Ovary (tissue), 9 donors: Measurements from ENCODE around the gene DOCK11. TPM values are rescaled to one million over a fixed set of nuclear protein-coding genes. Genes with fewer than 3 reads are reported as not detected.

ENCODE experiments used
- DNase-seq, 5 donors: peaks; one replicate each; pipeline ENCODE4 v3.0.0-alpha.2; 2019 to 2020
- H3K27ac ChIP-seq, 2 donors: fragments of 200-600 bp; one replicate each; pipeline versions ENCODE4 v1.5.1 to v1.8.0; 2019 to 2022
- H3K27me3 ChIP-seq: fragments of 200-600 bp; one replicate; pipeline ENCODE4 v1.8.0; 2022
- H3K36me3 ChIP-seq: fragments of 200-600 bp; sonication (generic); one replicate; pipeline ENCODE4 v1.5.1; 2019
- H3K4me1 ChIP-seq: one replicate; pipeline ENCODE4 v1.8.1; 2013; ENCODE audit warnings: mild to moderate bottlenecking, moderate library complexity; ENCODE audit not compliant: insufficient read depth
- H3K4me3 ChIP-seq: fragments of 200-600 bp; sonication (generic); one replicate; pipeline ENCODE4 v1.5.1; 2017
- H3K9me3 ChIP-seq, 2 donors: fragments of 200-600 bp in 1 of 2; sonication (generic) in 1 of 2; one replicate each; pipeline versions ENCODE4 v1.5.1 to v1.8.1; 2013 to 2019; ENCODE audit warnings: mild to moderate bottlenecking in 1 of 2, moderate library complexity in 1 of 2
- EP300 ChIP-seq: sonication (generic); formaldehyde crosslinking; IDR thresholded peaks from one replicate; pipeline ENCODE4 v1.6.1; 2017; ENCODE audit warnings: antibody characterized with exemption
- POLR2A ChIP-seq: fragments of 450-650 bp; IDR thresholded peaks from one replicate; pipeline ENCODE4 v1.6.1; 2017; ENCODE audit warnings: antibody characterized with exemption, mild to moderate bottlenecking, moderate library complexity
- WGBS, 3 donors: extraction: QIAGEN DNeasy Blood & Tissue Kit in 1 of 3; methylation state at CpG; one replicate each; pipeline versions ENCODE4 v1.1.5 to v1.1.7; 2013 to 2017; 5-methylcytosine and 5-hydroxymethylcytosine counted together
- intact Hi-C, 4 donors: fragments of 100-400 bp; cut with DNase I; formaldehyde crosslinking; loops; one replicate each; pipeline versions ENCODE4 v1.11.0 to v1.15.1; 2022 to 2023
- polyA plus RNA-seq, 2 donors: library from polyadenylated mRNA; stranded (reverse); fragments of 200-250 nt in 1 of 2; fragments of 350-450 nt in 1 of 2; fragmentation: Illumina TruSeq in 1 of 2; extraction: RNeasy Lipid Tissue Mini Kit (QIAGEN cat#74804) in 1 of 2; gene quantifications; one replicate each; pipeline ENCODE4 v1.2.3, GENCODE V29; 2013 to 2014
- total RNA-seq, 7 donors: library from RNA; depleted of rRNA in 2 of 7; stranded (reverse); fragments of >200 nt in 2 of 7; fragmentation: NEBNext Ultra II Directional in 3 of 7; extraction: Animal tissue kit (Norgen Biotek cat#: 25700) in 3 of 7; gene quantifications; one replicate each; pipeline versions ENCODE4 v1.1.0 to v1.2.4, GENCODE V29; 2016 to 2023
- TF ChIP-seq, protein P1 (sequence below), 3 donors: fragments of 450-650 bp in 2 of 3; fragments of 200-600 bp in 1 of 3; IDR thresholded peaks; one replicate each; pipeline versions ENCODE4 v1.5.1 to v1.8.0; 2016 to 2022; ENCODE audit warnings: antibody characterized with exemption in 3 of 3, mild to moderate bottlenecking in 1 of 3
- donor health status: DM: no; HTN: no; CAD: no; lungs with moderate emphysema.
- donor health status: DM: no; HTN: no; CAD: no.
- donor health status: Bipolar disorder and iron deficiency.
- donor health status: DM: yes; HTN: yes; CAD: no.
- donor health status: DM: no; HTN: no; CAD: no.
- donor health status: DM: yes; HTN: yes; CAD: no.

The DOCK11 gene
- total and polyA plus RNA-seq, 9 donors, result 3.6 to 18.5 (median 6.1) TPM

DNA sequence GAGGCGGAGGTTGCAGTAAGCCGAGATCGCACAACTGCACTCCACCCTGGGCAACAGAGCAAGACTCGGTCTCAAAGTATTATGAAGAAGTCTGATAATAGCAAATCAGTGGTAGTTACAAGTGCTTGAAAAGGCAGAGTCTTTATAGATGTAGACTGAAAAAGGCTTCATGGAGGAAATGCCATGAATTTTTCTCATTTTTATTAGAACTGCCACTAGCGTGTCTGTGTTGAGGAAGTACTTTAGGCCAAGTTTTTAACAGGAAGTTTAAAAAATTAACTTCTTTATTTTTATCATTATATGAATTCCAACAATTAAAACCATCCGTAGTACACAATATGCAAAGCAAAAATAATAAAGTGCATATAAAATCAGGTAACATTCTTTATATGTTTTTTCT is 199.0 kb downstream of the DOCK11 start:
- Histone ChIP-seq H3K9me3 (no peaks in the 10 kb centered on the region), H3K27ac (no peak overlapping the region), H3K36me3 (no peaks in the 10 kb centered on the region), H3K4me1 (no peaks in the 10 kb centered on the region), H3K27me3 (no peaks in the 10 kb centered on the region), H3K4me3 (no peak overlapping the region)
- no peak for DNase-seq
- intact Hi-C loops, result no loop called here
- 58 to 62% (median 60%) methylated on average over 6 of the region's 6 CpGs for WGBS, 3 donors
- TF ChIP-seq EP300 (no peak), POLR2A (no peak)
- TF ChIP-seq, protein P1, sequence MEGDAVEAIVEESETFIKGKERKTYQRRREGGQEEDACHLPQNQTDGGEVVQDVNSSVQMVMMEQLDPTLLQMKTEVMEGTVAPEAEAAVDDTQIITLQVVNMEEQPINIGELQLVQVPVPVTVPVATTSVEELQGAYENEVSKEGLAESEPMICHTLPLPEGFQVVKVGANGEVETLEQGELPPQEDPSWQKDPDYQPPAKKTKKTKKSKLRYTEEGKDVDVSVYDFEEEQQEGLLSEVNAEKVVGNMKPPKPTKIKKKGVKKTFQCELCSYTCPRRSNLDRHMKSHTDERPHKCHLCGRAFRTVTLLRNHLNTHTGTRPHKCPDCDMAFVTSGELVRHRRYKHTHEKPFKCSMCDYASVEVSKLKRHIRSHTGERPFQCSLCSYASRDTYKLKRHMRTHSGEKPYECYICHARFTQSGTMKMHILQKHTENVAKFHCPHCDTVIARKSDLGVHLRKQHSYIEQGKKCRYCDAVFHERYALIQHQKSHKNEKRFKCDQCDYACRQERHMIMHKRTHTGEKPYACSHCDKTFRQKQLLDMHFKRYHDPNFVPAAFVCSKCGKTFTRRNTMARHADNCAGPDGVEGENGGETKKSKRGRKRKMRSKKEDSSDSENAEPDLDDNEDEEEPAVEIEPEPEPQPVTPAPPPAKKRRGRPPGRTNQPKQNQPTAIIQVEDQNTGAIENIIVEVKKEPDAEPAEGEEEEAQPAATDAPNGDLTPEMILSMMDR (IDR thresholded peaks at IDR 0.05), result no peak

DNA sequence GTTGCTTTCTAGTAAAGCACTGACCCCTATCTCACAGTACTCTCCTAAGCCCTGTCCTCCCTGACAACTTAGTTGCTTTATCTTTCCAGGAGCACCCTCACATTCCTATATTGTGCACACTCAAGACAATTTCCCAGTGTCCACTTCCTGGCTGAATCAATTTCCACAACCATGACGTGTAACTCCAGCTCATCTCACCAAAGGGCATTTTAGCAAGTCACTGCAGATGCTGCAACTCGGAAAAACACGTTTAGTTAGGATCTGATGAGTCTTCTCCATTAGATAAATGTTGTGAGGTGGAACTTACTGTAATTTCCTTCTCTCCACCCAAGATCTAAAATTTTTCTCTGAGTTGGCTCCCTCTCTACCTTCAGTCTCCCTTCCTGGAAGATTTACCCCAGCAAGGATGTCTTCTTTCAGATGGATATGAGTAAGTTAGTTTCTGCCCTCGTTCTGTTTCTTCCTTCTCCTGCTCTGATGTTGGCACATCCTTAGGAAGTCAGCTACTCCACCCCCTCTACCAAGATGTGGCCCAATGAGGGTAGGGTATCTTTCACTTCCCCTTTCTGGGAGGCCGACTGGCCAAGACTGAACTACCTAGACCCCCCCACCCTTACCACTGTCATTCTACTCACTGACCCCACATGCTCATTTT is 203.0 kb downstream of the DOCK11 start:
- Histone ChIP-seq H3K27me3 (no peaks in the 10 kb centered on the region), H3K4me3 (no peak overlapping the region), H3K4me1 (no peaks in the 10 kb centered on the region), H3K9me3 (no peaks in the 10 kb centered on the region), H3K27ac (no peak overlapping the region), H3K36me3 (no peaks in the 10 kb centered on the region)
- TF ChIP-seq EP300 (no peak), POLR2A (no peak)
- TF ChIP-seq, protein P1 (IDR thresholded peaks at IDR 0.05), result no peak
- 60 to 69% (median 63%) methylated on average over 5 of the region's 5 CpGs for WGBS, 3 donors
- DNase-seq, result no peak
- intact Hi-C loops, result no loop called here

DNA sequence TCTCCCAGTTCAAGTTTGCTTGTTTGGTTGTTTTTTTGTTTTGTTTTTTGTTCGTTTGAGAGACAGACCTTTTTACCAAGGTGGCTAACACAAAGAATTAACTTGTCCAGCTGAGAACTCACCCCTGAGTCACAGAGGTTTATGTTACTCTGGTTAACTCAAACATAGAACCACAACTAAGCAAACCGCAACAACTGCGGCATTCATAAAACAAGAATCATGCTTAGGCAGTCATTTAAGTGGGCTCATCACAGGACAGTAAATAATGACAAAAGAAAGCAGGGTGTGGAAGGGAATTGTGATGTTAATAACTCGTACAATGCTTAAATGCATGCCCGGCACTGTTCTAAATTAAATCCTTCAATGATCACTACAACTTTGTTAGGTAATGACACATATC is 207.1 kb downstream of the DOCK11 start:
- H3K4me3 ChIP-seq, result no peak overlapping the region
- TF ChIP-seq, protein P1 (IDR thresholded peaks at IDR 0.05), result no peak
- TF ChIP-seq POLR2A (no peak), EP300 (no peak)
- intact Hi-C loops, result no loop called here
- WGBS, 3 donors, result 80 to 87% (median 82%) methylated on average over 5 of the region's 5 CpGs
- no peaks in the 10 kb centered on the region for H3K36me3 ChIP-seq
- H3K9me3 ChIP-seq, result no peaks in the 10 kb centered on the region
- no peak for DNase-seq
- H3K4me1 ChIP-seq, result no peaks in the 10 kb centered on the region
- no peaks in the 10 kb centered on the region for H3K27me3 ChIP-seq
- H3K27ac ChIP-seq, result no peak overlapping the region

DNA sequence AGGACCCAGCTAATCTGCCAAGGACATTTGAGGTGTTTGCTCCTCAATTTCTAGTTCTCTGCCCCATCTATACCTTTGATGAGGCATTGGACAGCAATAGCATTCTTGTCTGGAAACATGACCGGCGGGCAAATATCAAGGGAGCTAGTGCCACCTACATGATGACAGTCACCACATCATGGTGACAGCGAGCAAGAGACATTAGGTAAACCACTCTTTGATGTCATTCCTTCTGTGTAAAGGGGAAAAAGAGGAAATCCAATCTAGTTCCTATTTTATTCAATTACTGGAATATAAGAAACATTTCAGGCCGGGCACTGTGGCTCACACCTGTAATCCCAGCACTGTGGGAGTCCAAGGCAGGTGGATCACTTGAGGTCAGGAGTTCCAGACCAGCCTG is 211.1 kb downstream of the DOCK11 start:
- Histone ChIP-seq H3K4me1 (no peaks in the 10 kb centered on the region), H3K36me3 (no peaks in the 10 kb centered on the region), H3K27ac (no peak overlapping the region), H3K9me3 (no peaks in the 10 kb centered on the region), H3K4me3 (no peak overlapping the region), H3K27me3 (no peaks in the 10 kb centered on the region)
- DNase-seq, result no peak
- intact Hi-C loops, result no loop called here
- 79 to 81% (median 80%) methylated on average over 4 of the region's 4 CpGs for WGBS, 3 donors
- TF ChIP-seq, protein P1 (IDR thresholded peaks at IDR 0.05), result no peak
- TF ChIP-seq POLR2A (no peak), EP300 (no peak)
